GM19099 (cell line): ENCODE results near the gene GALNT2.

Experiments used
- POLR2A ChIP-seq: IDR thresholded peaks from 3 replicates; pipeline ENCODE4 v1.6.1; 2011; ENCODE audit warnings: low read depth; ENCODE audit not compliant: insufficient read length; ENCODE audit errors: extremely low read depth

Gene GALNT2

DNA sequence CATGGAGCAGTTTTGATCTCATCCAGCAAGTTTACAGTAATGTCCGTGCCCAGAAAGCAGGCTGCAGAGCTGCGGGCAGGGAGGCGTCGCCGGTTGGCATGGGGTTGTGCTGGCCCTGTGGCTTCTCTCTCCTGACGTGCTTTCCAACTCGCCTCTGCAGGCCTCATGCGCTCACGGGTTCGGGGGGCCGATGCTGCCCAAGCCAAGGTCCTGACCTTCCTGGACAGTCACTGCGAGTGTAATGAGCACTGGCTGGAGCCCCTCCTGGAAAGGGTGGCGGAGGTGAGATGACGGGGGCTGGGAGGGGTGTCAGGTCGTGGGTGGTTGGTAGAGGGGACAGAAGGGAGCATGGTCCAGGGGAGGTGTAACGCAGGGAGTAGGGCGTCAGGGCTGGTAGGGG, 176.1 kb downstream of the GALNT2 start:
- TF ChIP-seq POLR2A, result no peak

DNA sequence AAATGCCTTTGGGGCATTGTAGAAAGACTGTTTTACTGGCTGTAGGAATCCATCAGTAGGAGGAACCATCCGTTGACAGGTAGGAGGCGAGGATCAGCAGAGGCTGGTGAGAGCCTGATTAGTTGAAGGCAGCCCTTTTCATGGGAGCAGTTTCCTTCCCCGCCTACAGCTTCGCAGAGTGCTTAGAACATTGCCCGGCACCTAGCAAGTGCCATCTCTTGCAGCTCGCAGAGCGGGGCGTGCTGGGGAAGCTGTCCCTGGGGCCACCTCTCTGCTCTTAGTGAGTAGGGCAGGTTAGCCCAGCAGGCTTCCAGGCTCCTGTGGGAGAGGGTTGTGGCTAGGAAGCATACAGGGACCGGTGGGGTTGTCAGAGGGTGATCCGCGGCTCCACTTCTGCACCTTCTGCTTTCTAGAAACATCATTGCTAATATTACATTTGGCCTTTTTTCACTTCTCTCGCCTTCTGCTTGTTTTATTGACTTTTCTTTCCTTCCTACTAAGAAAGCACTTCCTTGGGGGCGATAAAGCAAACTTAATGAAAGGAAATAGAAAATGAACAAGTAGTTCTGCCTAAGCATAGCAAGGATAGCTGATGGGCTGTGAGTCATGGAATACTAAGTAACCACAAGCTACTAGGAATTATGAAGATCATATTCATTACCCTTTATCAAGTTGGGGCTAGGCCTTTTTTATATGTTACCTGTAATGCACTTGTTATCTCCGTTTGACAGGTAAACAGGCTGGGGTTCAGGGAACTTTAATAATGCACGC, 176.7 kb downstream of the GALNT2 start:
- TF ChIP-seq POLR2A, result no peak

DNA sequence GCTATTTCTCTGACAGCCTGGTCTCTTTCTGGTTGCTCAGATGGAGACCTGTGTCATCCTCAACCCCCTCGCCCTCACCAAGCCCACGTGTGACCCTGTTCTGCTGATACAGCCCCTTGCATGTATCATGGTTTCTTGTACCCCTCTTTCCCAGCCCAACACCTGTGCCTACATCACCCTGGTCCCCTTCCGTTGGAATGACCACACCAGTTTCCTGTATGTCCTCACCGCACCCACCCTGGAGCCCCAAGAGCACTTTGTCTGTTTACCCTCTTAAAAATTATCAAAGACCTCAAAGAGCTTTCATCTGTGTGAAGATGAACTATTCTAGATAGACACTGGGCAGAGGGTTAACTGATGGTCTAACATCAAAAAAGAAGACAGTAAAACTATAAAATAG, 179.5 kb downstream of the GALNT2 start:
- TF ChIP-seq POLR2A, result no peak

DNA sequence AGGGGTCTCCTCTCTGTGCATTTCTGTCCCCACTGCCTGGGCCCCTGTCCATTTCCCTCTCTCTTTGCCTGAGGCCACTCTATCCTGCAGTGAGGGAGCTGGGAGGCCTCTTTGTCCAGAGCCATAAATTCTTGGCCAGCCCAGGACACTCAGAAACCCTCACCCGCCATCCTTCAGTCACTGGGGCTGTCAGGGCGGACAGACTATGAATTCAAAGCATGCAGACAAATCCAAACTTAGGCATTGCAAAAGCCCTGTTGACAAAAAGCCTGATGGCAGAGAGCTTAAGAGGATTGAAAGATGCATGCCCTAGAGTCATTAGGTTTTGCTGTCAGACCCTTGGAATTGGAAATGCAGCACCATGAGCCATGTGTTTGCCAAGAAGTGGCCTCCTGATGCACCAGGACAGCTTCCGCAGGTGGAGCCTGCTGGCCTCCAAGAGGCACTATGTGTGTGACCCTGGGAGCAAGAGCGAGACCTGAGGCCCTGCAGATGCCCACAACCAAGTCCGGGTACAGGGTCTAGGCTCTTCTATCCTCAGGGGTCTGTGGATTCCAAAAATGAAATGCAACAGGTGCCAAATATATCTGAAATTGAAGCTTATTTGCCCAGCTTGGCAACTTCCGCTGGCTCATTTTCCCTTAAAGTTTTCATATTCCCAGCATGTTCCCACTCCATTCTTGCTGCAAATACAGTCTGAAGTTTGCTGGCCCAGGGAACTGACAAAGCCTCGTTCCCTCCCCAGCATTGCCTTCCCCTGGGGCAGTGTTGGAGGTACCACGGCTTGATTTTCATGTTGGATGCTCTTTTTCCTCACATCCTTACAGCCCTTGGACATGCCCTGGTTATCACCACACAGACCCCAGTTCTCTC, 181.2 kb downstream of the GALNT2 start:
- TF ChIP-seq POLR2A, result no peak

DNA sequence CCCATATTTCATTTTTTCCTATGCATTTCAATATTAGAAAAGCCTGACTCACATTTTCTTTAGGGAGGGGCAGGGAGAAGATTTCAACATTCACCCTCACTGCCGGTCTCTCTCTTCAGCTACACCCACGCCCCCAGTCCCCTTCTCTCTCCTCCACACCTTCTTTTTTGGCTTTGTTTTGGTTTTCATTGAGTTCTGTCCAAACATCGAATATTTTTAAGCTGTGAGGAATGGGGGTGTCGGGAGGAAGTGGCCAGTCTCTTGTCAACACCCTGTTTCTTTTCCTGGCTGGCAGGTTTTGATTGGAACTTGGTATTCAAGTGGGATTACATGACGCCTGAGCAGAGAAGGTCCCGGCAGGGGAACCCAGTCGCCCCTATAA, 181.8 kb downstream of the GALNT2 start:
- TF ChIP-seq POLR2A, result no peak

DNA sequence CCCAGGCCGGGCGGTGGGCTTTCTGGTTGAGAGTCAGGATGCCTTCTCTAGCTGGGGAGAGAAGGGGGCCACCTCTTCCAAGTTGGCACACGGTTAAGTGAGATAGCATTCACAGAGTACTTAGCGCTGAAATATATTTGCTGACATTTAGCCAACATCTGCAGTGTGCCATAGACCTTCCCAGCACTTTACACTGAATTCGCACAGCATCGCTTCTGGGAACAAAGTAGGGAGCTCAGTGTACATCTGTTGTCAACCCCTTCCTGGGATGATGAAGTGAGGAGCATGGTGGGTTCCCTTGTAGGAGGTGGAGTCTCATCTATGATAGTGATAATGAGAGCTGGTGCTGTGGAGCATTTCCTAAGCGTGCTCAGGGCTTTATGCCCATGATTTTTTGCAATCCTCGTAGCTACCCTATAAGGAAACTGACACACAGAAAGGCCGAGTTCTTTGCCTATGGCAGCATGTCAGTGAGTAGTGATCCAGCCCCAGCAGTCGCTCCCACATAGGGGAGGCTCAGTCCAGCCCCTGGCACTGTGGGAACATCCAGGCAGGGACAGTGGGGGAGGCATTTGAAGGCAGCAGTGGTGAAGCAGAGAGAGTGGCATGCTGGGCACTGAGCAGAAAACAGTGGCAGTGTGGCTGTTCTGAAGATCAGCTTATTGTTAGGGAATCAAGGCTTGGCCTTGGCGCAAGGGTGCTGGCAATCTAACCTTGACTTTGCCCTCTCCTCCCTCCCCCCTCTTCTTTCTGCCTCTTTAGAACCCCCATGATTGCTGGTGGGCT, 182.8 kb downstream of the GALNT2 start:
- TF ChIP-seq POLR2A, result no peak

DNA sequence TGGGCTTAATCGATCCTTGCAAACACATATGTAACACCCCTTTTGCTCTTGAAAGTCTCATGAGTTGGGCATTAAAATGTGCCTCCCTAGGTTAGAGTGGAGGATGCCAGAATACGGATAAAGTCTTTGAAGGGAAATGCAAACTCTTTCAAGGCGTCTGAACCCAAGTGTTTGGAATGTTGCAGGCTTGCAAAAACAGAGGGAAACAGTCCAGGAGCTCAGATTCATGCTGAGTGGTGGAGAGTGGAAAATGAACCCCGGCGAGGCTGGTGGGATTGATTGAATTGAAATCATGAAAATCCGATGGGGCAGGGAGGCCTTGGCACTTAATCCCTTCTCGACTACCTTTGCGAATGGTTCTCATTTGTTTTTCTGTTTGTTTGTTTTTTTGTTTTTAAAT, 183.6 kb downstream of the GALNT2 start:
- TF ChIP-seq POLR2A, result no peak

DNA sequence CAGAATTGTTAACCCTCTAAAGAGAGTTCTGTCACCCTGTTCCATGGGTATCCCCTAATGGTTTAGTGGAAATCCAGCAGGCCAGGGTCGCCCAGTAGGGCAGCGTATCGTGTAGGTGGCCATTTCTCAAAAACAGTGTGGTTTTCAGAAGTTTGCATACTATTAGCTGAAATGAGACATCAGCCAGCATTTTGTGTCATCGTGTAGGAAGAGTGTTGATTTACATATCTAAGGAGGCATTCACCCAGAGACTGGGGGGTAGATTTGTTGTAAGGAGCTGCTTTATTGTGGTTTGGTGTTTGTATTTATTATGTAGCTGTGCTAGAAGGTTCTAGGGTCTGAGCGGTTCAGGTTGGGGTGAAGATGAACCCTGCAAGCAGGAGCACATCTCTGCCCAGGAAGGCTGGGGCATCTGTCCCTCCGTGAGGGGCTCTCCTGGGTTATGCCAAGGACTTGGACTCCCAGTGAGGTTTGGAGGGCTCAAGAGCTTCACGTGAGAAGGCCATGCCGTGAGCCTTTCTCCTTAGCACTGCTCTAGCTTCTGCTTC, 184.7 kb downstream of the GALNT2 start:
- TF ChIP-seq POLR2A, result no peak

DNA sequence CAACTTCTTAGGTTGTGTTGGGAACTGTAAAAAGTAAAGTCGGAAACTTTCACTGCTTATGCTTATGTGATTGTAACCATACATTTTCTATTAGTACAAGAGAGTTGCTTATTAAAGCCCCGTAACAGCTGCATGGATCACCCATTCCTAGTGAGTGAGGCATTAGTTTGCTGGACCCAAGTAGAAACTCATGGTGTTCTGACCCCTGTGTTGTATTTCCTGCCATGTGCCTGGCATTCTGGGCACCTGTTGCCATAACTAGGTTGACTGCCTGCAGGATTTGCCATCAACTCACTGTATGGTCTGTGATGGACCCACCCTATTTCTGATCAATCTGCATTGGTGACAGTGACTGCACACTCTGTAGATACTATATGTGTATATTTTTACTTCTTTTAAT, 186.1 kb downstream of the GALNT2 start:
- no peak for TF ChIP-seq POLR2A

DNA sequence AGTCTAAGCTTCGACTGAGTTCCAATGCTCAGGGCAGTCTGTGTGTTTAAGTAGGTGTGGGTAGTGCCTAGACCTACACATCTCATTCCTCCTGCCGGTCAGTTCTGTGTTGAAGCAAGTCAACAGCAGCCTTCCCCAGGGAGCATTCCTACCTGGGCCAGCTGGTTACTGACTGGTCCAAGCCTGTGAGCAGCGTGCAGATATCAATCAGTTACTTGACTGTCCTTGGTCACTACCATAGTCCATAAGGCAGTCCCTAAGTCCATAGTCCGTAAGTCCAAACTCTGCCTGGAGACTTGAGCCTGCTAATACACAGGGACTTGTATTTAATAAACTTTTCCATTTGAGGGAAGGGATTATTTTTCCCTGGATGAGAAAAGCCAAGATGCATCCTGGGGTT, 187.2 kb downstream of the GALNT2 start:
- no peak for TF ChIP-seq POLR2A

DNA sequence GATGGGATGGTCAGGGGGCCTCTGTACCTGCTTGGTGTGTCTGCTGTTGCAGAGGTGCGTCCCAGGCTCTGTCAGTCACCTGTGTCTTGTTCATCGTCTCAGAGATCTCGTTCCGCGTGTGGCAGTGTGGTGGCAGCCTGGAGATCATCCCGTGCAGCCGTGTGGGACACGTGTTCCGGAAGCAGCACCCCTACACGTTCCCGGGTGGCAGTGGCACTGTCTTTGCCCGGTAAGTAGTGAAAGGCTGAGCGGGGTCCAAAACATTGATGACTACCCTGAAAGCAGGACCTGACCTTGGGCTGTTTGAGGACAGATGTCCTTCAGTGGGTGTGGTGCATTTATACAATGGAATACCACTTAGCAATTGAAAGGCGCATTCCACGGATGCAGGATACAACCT, 188.1 kb downstream of the GALNT2 start:
- no peak for TF ChIP-seq POLR2A

DNA sequence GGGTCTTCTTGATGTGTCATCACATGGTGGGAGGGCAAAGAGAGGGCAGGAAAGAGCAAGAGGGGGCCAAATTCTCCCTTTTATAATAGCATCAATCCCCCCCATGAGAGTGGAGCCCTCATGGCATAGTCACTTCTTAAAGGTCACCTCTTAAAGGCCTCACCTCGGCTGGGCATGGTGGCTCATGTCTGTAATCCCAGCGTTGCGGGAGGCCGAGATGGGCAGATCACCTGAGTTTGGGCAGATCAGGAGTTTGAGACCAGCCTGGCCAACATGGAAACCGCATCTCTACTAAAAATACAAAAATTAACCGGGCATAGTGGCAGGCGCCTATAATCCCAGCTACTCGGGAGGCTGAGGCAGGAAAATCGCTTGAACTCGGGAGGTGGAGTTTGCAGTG, 189.0 kb downstream of the GALNT2 start:
- TF ChIP-seq POLR2A, result no peak

DNA sequence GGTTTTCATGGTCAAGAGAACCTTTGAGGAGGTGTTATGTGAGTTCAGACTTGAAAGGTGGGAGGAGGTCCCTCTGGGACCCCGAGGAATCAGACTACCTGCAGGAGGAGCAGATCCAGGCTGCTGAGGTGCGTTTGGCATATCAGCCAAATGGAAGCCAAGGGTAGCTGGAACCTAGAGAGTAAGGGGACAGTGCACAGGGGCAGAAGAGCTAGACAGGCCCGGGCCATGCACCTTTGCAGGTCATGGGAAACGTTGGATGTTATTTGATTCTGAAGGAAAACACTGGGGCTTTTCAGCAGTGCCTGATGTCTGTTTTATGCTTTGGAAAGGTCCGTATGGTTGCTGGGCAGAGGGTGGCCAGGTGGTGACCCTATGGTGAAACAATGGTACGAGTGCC, 189.9 kb downstream of the GALNT2 start:
- TF ChIP-seq POLR2A, result no peak

DNA sequence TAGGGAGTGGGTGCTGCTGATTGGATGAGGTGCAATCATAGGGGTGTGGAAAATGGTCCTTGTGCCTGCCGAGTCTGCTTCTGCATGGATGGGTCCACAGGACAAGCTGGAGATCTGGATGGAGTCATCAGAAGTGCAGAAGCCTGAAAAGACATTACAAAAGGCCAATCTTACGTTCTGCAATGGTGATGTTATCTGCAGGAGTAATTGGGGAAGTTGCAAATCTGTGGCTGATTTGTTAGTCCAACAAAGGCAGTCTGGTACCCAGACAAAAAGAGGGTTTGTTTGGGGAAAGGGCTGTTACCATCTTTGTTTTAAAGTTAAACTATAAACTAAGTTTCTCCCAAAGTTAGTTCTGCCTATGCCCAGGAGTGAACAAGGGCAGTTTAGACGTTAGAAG, 192.6 kb downstream of the GALNT2 start:
- no peak for TF ChIP-seq POLR2A

DNA sequence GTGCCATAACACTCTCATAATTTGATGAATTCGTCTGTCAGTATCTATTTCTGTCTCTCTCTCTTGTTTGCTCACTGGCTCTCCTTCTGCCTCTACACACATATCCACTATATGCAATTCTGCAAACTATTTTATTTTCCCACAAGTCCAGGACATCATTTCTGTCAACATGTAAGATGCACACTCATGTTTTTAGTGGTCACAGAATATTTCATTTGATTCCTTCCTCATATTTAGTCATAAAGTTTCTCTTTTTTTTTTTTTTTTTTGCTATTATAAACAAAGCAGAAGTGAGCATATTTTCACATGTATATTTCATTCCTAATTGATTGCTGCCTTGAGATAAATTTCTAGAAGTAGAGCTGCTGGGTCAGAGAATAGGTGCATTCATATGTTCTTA, 193.8 kb downstream of the GALNT2 start:
- no peak for TF ChIP-seq POLR2A

DNA sequence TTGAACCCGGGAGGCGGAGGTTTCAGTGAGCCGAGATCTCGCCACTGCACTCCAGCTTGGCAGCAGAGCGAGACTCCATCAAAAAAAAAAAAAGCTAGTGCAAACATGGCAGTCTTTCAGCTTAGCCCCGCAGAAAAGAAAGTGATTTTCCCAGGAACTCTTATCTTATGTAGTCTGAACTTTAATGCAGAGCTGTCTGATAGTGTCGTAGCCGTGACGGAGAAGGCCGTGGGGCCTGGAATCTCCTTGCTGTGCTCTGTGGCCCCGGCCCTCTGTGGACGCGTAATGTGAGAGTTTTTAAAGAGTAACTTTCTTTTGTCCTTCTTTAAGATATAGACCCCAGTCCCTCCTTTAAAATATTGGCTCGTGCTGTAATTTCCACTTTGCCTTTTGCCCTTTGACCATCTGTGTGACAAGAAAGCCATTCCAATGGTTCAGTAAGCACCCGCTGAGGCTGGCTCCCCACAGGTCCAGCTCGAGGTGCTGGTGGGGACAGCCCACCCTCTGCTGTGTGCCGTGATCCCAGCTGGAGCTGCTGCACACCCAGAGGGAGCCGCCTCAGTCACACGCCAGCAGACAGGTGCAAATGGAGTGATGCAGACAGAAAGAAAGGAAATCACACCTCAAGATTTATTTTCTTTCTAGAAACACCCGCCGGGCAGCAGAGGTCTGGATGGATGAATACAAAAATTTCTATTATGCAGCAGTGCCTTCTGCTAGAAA, 195.1 kb downstream of the GALNT2 start:
- no peak for TF ChIP-seq POLR2A
